ENCODE results near the gene NPPB.

Gene NPPB

DNA sequence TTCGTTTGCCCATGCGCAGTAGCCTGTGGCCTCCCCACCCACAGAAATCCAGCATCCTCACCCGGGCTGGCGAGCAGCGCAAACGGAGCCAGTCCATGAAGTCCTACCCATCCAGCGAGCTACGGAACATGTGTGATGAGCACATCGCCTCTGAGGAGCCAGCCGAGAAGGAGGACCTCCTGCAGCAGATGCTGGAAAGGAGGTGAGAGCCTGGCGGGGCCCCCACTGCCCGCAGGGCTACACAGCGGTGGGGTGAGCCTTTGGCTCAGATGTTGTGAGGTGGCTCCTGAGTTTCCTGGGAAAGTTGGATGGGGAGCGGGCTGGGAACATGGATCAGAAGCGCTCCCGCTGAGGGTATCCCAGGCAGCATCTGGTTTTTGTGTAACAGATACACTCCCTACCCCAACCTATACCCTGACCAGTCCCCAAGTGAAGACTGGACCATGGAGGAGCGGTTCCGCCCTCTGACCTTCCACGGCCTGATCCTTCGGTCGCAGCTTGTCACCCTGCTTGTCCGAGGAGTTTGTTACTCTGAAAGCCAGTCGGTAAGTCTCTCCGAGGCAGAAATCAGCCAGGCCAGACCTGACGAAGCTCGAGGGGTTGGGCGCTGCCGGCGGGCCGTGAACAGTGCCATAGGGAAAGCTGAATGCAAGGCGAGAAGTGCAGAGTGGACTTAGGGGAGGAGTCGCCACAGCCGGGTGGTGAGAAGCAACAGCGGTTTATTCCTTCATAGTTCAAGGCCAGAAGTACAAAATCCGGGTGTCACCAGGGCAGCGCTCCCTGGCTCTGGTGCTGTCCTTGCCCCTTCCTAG lies 21.6 kb downstream of the NPPB start:
- FAIRE-seq (no peak), DNase-seq (ENCODE audit: extremely low spot score, insufficient read length, low read depth) (no peak)

DNA sequence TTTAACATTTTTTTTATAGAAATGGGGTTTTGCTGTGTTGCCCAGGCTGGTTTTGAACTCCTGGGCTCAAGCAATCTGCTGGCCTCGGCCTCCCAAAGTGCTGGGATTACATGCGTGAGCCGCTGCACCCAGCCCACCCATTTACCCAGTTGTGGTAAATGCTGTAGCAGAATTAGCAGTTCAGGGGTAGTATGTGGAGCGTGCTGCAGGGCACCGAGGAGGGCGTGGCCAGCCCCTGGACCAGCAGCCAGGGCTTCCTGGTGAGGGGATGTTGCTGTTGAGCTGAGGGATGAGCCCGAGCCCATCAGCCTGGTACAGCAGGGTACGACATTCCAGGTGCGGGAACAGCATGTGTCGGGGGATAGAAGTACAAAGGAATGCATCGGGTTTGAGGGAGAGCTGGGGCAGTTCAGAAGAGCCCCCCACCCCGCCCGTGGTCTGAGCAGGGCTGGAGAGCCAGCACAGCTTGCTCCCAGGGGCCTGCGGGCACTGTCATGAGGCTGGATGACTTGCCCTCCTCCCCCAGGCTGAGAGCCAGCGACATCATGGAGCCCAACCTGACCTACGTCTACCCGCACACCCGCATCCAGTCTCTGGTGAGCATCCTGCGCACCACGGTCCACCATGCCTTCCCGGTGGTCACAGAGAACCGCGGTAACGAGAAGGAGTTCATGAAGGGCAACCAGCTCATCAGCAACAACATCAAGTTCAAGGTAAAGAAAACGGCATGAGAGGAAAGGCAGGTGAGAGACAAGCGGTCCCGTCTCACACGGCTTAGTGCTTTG lies 23.1 kb downstream of the NPPB start:
- FAIRE-seq (no peak), DNase-seq (ENCODE audit: extremely low spot score, insufficient read length, low read depth) (no peak)

- DNase-seq (ENCODE audit: extremely low spot score, insufficient read length, low read depth) = no peak
- no peak for FAIRE-seq
Observed at GRCh38 chr1:11833900-11834299, 24.8 kb downstream of the NPPB start.

DNA sequence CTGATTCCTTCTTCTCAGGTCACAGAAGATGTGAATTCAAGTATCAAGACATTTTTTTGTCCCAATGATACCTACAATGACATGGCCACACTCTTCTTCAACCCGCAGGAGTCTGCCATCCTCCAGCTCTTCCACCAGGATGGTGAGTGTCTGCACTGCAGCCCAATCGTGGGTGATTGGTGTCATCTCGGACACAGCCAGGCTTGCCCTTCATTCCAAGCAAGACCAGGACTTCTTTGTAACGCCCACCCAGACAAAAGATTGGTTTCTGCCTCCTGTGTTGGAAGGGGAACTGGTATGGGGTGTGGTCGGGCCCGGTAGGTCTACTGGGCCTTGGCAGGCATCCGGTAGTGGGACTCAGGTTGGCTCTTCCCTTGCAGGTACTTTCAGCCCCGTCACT lies 25.2 kb downstream of the NPPB start:
- no peak for FAIRE-seq
- no peak for DNase-seq (ENCODE audit: extremely low spot score, insufficient read length, low read depth)

DNA sequence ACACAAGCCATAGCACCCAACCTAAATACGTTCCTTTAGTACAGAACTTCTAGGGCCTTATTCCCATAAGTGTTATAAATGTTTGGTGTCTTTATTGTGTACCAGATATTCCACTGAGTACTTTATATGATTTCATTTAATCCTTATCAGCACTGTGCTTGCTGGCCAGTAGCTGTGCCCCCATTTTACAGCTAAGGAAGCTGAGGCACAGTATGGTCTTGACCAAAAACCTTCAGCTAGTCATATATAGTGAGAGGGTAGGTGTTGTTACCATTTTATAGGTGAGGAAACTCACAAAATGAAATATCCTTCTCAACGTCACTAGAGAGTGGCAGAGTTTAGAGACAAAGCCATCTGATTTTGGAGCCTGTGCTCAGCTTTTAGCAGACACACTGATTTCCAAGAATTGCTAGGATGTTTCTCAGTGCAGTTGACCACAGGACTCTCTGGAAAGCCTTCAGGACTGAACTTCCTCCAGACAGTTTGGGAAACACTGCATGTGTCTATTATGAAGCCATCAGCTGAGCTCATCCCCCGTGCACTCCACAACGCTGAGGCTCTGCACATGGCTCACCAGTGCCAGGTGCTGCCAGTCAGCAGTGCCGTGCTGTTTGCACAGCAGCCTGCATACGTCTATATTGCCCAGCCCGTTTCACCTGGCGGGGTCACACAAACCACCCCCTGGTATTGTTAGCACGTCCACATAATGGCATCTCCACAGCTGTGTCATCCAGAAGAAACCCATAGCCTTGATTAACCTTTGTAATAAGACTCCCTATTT lies 26.6 kb downstream of the NPPB start:
- FAIRE-seq = no peak
- no peak for DNase-seq (ENCODE audit: extremely low spot score, insufficient read length, low read depth)

- FAIRE-seq = no peak
Observed at GRCh38 chr1:11828511-11828910, 30.2 kb downstream of the NPPB start.

GRCh38 chr1:11826946-11827345 lies 31.8 kb downstream of the NPPB start:
- no peak for FAIRE-seq
- DNase-seq (ENCODE audit: extremely low spot score, insufficient read length, low read depth) = no peak

More at GRCh38 chr1:11828511-11828910, 30.2 kb downstream of the NPPB start:
- DNase-seq (ENCODE audit: extremely low spot score, insufficient read length, low read depth) = no peak

- FAIRE-seq = no peak
- no peak for DNase-seq (ENCODE audit: extremely low spot score, insufficient read length, low read depth)
Observed at GRCh38 chr1:11825131-11825530, 33.6 kb downstream of the NPPB start.

DNA sequence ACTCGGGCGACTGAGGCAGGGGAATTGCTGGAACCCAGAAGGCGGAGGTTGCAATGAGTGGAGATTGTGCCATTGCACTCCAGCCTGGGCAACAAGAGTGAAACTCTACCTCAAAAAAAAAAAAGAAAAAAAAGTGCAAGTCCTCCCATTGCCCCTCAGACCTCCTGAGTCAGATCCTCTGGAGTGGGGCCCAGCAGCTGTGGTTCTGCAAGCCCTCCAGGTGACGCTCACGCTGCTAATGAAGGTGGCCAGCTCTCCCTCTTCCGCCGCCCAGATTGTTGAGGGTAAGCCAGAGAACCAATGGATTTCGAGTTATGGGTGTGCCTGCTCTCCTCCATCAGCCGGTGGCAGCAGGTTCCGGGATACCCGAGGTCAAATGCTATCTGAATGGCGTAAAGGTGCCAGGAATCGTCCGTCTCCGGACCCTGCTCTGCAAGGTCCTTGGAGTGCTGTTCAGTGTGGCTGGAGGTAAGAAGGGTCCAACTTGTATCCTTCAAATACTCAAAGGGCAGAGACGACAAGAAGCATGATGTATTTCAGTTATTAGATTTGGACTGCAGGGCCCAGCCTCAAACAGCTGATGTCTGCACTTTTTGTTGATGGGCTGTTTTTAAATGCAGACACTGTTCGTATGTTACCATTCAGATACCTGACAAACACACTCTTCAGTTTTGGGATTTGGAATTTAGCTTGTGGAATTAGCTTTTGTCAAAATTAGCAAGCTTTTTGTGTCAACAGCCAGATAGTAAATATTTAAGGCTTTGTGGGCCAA lies 35.2 kb downstream of the NPPB start:
- FAIRE-seq (no peak), DNase-seq (ENCODE audit: extremely low spot score, insufficient read length, low read depth) (no peak)

GRCh38 chr1:11822091-11822490 lies 36.7 kb downstream of the NPPB start:
- DNase-seq (ENCODE audit: extremely low spot score, insufficient read length, low read depth) (no peak), FAIRE-seq (no peak)

- FAIRE-seq = no peak
- no peak for DNase-seq (ENCODE audit: extremely low spot score, insufficient read length, low read depth)
Observed at GRCh38 chr1:11817192-11817591, 41.6 kb downstream of the NPPB start.

DNA sequence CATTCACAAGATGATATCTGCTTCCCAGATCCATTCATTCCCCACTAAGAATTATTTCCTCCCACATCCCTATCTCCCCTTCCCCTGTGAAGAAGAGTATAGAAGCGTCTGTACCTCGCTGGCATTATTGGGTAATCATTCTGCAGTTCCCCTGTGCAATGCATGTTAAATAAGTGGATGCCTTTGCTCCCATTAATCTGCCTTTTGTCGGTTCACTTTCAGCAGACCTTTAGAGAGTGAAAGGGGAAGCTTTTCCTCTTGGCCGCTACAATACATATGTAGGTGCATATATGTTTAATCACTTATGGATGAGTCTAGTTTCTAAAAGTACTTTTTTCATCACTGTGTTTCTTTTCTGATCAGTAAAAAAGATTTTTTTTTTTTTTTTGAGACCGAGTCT lies 45.7 kb downstream of the NPPB start:
- DNase-seq (ENCODE audit: extremely low spot score, insufficient read length, low read depth) = no peak
- no peak for FAIRE-seq

All from GM18507 (cell line).